ENCODE results near the gene COG5. TPM values are rescaled to one million over a fixed set of nuclear protein-coding genes. Genes with fewer than 3 reads are reported as not detected.

Gene COG5
- total RNA-seq, result 10 to 100 TPM; 29.2 to 30.7 TPM

DNA sequence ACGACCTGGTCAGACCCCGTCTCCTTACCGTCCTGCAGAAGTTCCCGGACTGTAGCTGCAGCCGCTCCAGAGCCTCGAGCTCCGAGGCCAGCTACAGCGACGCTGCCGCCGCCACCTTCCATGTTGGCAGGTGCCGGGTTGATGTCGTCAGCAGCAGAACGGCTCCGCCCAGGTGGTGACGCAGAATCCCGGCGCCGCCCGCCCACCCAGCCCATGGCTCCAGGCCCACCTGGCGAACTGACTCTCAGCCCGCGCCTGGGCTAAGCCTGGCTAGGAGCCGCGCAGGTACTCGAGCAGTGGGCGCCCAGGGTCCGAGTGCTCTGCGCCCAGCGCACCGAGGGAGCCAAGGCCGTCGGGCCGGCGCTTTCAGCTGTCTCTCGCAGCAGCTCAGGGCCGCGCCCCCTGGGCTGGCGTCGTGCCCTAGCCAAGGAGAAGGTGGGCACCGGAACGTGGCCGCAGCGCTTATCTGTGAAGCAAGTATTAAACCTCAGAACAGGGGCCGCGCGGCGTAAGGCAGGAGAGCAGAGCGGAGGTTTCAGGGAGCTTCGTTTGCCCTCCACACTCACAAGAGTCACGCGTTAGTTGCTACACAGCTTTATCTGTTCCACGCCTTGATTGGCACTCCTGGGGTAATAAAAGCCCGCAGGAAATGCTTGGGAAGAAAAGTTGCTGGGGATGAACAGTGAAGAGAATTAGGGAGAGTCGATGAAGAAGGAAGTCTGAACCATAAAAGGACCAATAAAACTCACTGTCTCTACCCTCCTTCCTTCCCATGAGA is at the start of gene COG5, which contains the start of gene DUS4L:
TSS of gene COG5 (minus strand) at position 146 of the 778 bp plus-strand sequence. CDS start at position 122, 24 bp downstream.
TSS of gene DUS4L (plus strand) at position 197 of the 778 bp plus-strand sequence. CDS start 3,100 bp downstream, outside the sequence.
- POLR2A ChIA-PET, result interaction anchor here (0.6 kb wide), 1 partner anchor 311 kb away, joined by 5 read pairs; no protein-coding TSS in a partner anchor
- CTCF ChIA-PET, result interaction anchor here (0.6 to 1.3 kb wide), 7 partner anchors 13 to 180 kb away, joined by 3 to 4 read pairs (median 3); partner anchors contain the start of gene CBLL1
- H3K27ac Mint-ChIP-seq, result peak within 1 kb of the TSS; percentile 95
- H3K36me3 Mint-ChIP-seq (ENCODE audit: low read depth), result peaks cover 11% of the 10 kb centered on the region
- peak within 1 kb of the TSS; percentile 82 for H3K4me3 Mint-ChIP-seq
- H3K27me3 Mint-ChIP-seq, result no peaks in the 10 kb centered on the region
- H3K9me3 Mint-ChIP-seq, result no peaks in the 10 kb centered on the region
- H3K4me1 Mint-ChIP-seq, result peaks cover 60% of the 10 kb centered on the region
- DNase-seq, result peak; percentile 85

GRCh38 chr7:107613439-107613838 is 49.7 kb upstream of the COG5 start:
- Mint-ChIP-seq H3K4me3 (no peak overlapping the region), H3K36me3 (ENCODE audit: low read depth) (peaks cover 24% of the 10 kb centered on the region), H3K4me1 (peaks cover 17% of the 10 kb centered on the region), H3K9me3 (no peaks in the 10 kb centered on the region), H3K27me3 (no peaks in the 10 kb centered on the region), H3K27ac (no peak overlapping the region)
- CTCF ChIA-PET, result no interaction called here
- POLR2A ChIA-PET, result no interaction called here
- DNase-seq, result no peak

DNA sequence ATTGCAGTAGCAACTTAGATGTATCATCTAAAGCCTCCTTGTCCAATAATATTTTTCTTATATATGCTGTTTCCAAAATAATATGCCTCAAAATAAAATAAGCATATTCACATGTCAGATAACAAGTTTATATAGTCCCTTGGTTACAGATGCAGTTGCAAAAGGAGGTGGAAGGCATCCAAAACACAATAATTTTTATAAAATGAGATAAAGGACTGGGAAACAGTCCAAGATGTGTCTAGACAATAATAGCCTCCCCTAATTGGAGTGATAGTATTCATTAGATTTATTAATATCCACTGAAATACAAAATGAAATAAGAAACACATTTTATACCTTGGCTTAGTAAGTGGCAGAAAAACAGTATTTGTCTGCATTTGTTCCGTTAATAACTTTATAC is 46.6 kb upstream of the COG5 start:
- Mint-ChIP-seq H3K36me3 (ENCODE audit: low read depth) (peaks cover 19% of the 10 kb centered on the region), H3K9me3 (no peaks in the 10 kb centered on the region), H3K4me3 (no peak overlapping the region), H3K27ac (no peak overlapping the region), H3K27me3 (no peaks in the 10 kb centered on the region), H3K4me1 (peaks cover 15% of the 10 kb centered on the region)
- DNase-seq, result no peak
- CTCF ChIA-PET, result interaction anchor here (1.3 kb wide), 1 partner anchor 27 kb away, joined by 3 read pairs; no protein-coding TSS in a partner anchor
- POLR2A ChIA-PET, result no interaction called here

GRCh38 chr7:107609811-107610261 is 46.1 kb upstream of the COG5 start:
- Mint-ChIP-seq H3K27ac (no peak overlapping the region), H3K9me3 (no peaks in the 10 kb centered on the region)
- CTCF ChIA-PET, result interaction anchor here (1.0 to 1.5 kb wide), 2 partner anchors 10 to 28 kb away, joined by 3 to 4 read pairs; no protein-coding TSS in a partner anchor

DNA sequence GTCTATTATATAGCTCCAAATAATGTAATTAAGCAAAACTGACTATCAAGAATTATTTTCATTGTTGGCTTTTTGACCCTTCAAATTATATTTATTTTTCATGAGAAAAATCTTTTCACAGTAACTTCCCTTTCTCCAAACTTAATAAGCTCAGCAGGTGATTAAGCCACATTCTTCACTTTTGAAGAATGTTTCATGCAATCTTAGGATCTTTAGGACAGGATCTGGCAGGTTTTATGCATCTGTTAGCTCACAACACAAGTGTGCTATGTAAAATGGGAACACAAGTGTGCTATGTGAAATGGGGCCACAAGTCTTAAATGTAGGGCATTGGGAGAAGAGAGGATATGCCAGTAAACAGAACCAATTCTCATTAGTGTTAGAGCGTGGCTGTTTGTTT is 42.6 kb upstream of the COG5 start:
- H3K27me3 Mint-ChIP-seq, result no peaks in the 10 kb centered on the region
- H3K4me1 Mint-ChIP-seq, result no peaks in the 10 kb centered on the region
- H3K27ac Mint-ChIP-seq, result no peak overlapping the region
- POLR2A ChIA-PET, result no interaction called here
- DNase-seq, result no peak
- no peaks in the 10 kb centered on the region for H3K9me3 Mint-ChIP-seq
- peaks cover 11% of the 10 kb centered on the region for H3K36me3 Mint-ChIP-seq (ENCODE audit: low read depth)
- CTCF ChIA-PET, result interaction anchor here (1.3 kb wide), 1 partner anchor 314 kb away, joined by 3 read pairs; no protein-coding TSS in a partner anchor
- H3K4me3 Mint-ChIP-seq, result no peak overlapping the region

More at GRCh38 chr7:107609811-107610261, 46.1 kb upstream of the COG5 start:
- Mint-ChIP-seq H3K27me3 (no peaks in the 10 kb centered on the region), H3K4me1 (peaks cover 11% of the 10 kb centered on the region), H3K36me3 (ENCODE audit: low read depth) (peaks cover 18% of the 10 kb centered on the region), H3K4me3 (no peak overlapping the region)
- no peak for DNase-seq
- POLR2A ChIA-PET, result no interaction called here

GRCh38 chr7:107605218-107605815 is 41.6 kb upstream of the COG5 start:
- H3K9me3 Mint-ChIP-seq, result no peaks in the 10 kb centered on the region
- ChIA-PET POLR2A (no interaction called here), CTCF (interaction anchor here (0.6 to 1.3 kb wide), 3 partner anchors 27 to 313 kb away, joined by 3 to 4 read pairs (median 3); no protein-coding TSS in a partner anchor)
- no peak for DNase-seq
- H3K27me3 Mint-ChIP-seq, result no peaks in the 10 kb centered on the region
- H3K27ac Mint-ChIP-seq, result no peak overlapping the region
- H3K36me3 Mint-ChIP-seq (ENCODE audit: low read depth), result peaks cover 16% of the 10 kb centered on the region
- no peaks in the 10 kb centered on the region for H3K4me1 Mint-ChIP-seq
- no peak overlapping the region for H3K4me3 Mint-ChIP-seq

DNA sequence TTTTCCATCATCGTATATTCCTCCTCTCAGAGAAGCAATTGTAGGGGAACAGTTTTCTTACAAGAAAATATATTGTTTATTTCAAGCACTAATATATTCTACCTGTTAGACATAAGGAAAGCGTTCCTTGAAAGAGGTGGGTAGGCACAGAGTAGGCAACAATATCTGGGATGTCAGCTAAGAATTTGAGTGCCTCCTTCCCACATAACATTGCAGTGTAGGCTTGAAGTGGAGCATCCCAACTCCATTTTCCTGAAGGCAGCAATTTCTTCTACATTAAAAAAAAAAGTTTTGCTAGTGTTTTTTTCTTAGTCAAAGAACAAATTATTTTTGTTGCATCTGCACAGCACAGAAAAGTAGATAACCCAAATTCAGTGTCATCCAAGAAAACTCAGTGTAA is 37.1 kb upstream of the COG5 start:
- no peak overlapping the region for H3K27ac Mint-ChIP-seq
- H3K4me3 Mint-ChIP-seq, result no peak overlapping the region
- no peak for DNase-seq
- POLR2A ChIA-PET, result no interaction called here
- peaks cover 22% of the 10 kb centered on the region for H3K36me3 Mint-ChIP-seq (ENCODE audit: low read depth)
- H3K9me3 Mint-ChIP-seq, result no peaks in the 10 kb centered on the region
- H3K4me1 Mint-ChIP-seq, result no peaks in the 10 kb centered on the region
- CTCF ChIA-PET, result interaction anchor here (0.5 to 0.8 kb wide), 2 partner anchors 144 to 1836 kb away, joined by 3 to 4 read pairs; no protein-coding TSS in a partner anchor
- no peaks in the 10 kb centered on the region for H3K27me3 Mint-ChIP-seq

DNA sequence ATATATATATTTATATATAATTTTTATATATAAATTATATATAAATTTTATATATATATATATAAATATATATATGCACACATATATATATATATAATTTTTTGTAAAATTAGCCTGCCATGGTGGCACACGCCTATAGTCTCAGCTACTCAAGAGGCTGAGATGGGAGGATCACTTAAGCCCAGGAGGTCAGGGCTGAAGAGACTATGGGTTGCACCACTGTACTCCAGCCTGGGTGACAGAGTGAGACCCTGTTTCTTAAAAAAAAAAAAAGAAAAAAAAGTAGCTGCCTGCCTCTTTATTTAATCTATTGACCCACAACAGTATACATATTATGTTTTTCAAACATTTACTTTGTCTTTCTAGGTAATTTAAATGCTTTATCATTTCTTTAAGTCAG is 35.5 kb upstream of the COG5 start:
- H3K27me3 Mint-ChIP-seq, result no peaks in the 10 kb centered on the region
- no peaks in the 10 kb centered on the region for H3K4me1 Mint-ChIP-seq
- no peak for DNase-seq
- H3K4me3 Mint-ChIP-seq, result no peak overlapping the region
- POLR2A ChIA-PET, result no interaction called here
- CTCF ChIA-PET, result no interaction called here
- H3K27ac Mint-ChIP-seq, result no peak overlapping the region
- no peaks in the 10 kb centered on the region for H3K9me3 Mint-ChIP-seq
- peaks cover 16% of the 10 kb centered on the region for H3K36me3 Mint-ChIP-seq (ENCODE audit: low read depth)

GRCh38 chr7:107597953-107598352 is 34.2 kb upstream of the COG5 start:
- CTCF ChIA-PET, result interaction anchor here (0.7 kb wide), 1 partner anchor 441 kb away, joined by 3 read pairs; no protein-coding TSS in a partner anchor
- H3K9me3 Mint-ChIP-seq, result no peaks in the 10 kb centered on the region
- H3K4me3 Mint-ChIP-seq, result no peak overlapping the region
- peaks cover 19% of the 10 kb centered on the region for H3K36me3 Mint-ChIP-seq (ENCODE audit: low read depth)
- no peak overlapping the region for H3K27ac Mint-ChIP-seq
- POLR2A ChIA-PET, result no interaction called here
- DNase-seq, result no peak
- H3K4me1 Mint-ChIP-seq, result no peaks in the 10 kb centered on the region
- no peaks in the 10 kb centered on the region for H3K27me3 Mint-ChIP-seq

GRCh38 chr7:107597582-107597916 is 33.8 kb upstream of the COG5 start:
- no peak for DNase-seq
- H3K9me3 Mint-ChIP-seq, result no peaks in the 10 kb centered on the region
- no peak overlapping the region for H3K27ac Mint-ChIP-seq
- ChIA-PET POLR2A (no interaction called here), CTCF (interaction anchor here (0.7 kb wide), 1 partner anchor 441 kb away, joined by 3 read pairs; no protein-coding TSS in a partner anchor)
- H3K4me1 Mint-ChIP-seq, result no peaks in the 10 kb centered on the region
- H3K4me3 Mint-ChIP-seq, result no peak overlapping the region
- peaks cover 19% of the 10 kb centered on the region for H3K36me3 Mint-ChIP-seq (ENCODE audit: low read depth)
- H3K27me3 Mint-ChIP-seq, result no peaks in the 10 kb centered on the region

- Mint-ChIP-seq H3K4me1 (no peaks in the 10 kb centered on the region), H3K27me3 (no peaks in the 10 kb centered on the region), H3K9me3 (no peaks in the 10 kb centered on the region), H3K27ac (no peak overlapping the region), H3K36me3 (ENCODE audit: low read depth) (peaks cover 19% of the 10 kb centered on the region), H3K4me3 (no peak overlapping the region)
- DNase-seq, result no peak
- ChIA-PET POLR2A (no interaction called here), CTCF (no interaction called here)
These were observed 33.3 kb upstream of the COG5 start for GRCh38 chr7:107596881-107597581.

GRCh38 chr7:107594961-107595737 is 31.4 kb upstream of the COG5 start:
- CTCF ChIA-PET, result interaction anchor here (1.4 to 1.5 kb wide), 2 partner anchors 17 to 24 kb away, joined by 3 read pairs; no protein-coding TSS in a partner anchor
- H3K4me3 Mint-ChIP-seq, result no peak overlapping the region
- no peak for DNase-seq
- H3K9me3 Mint-ChIP-seq, result no peaks in the 10 kb centered on the region
- no peak overlapping the region for H3K27ac Mint-ChIP-seq
- H3K4me1 Mint-ChIP-seq, result no peaks in the 10 kb centered on the region
- POLR2A ChIA-PET, result no interaction called here
- no peaks in the 10 kb centered on the region for H3K27me3 Mint-ChIP-seq
- H3K36me3 Mint-ChIP-seq (ENCODE audit: low read depth), result peaks cover 11% of the 10 kb centered on the region
